HL-60/S4 treated with phorbol 12-myristate 13-acetate at 8.2 ng/mL for 4 days and 3 days (cell line): Measurements from ENCODE around the gene PPP1R11.

Experiments used
- in situ Hi-C: fragments of 300-500 bp; cut with MboI; formaldehyde crosslinking; loops from 2 replicates; pipeline ENCODE4 v1.15.0; 2022; ENCODE audit warnings: low sequenced_read_pairs

The PPP1R11 gene

GRCh38 chr6:30061092-30061857, 5.7 kb upstream of the PPP1R11 start, which contains the start of gene POLR1H:
Gene POLR1H (plus strand): TSS chr6:30061265. CDS start chr6:30061525, 260 bp downstream.
- in situ Hi-C loops, result no loop called here

GRCh38 chr6:30061858-30062458, 5.0 kb upstream of the PPP1R11 start:
- in situ Hi-C loops, result no loop called here

- in situ Hi-C loops, result no loop called here
Observed at GRCh38 chr6:30062471-30063178, 4.4 kb upstream of the PPP1R11 start.

GRCh38 chr6:30063315-30063714, 3.7 kb upstream of the PPP1R11 start:
- in situ Hi-C loops, result no loop called here

- in situ Hi-C loops, result no loop called here
Observed at GRCh38 chr6:30066082-30066481, 916 bp upstream of the PPP1R11 start.

- in situ Hi-C loops, result no loop called here
Observed at GRCh38 chr6:30067460-30068139, 602 bp downstream of the PPP1R11 start.

GRCh38 chr6:30071081-30071818, 4.3 kb downstream of the PPP1R11 start:
- in situ Hi-C loops, result no loop called here

GRCh38 chr6:30071858-30072257, 4.9 kb downstream of the PPP1R11 start:
- in situ Hi-C loops, result no loop called here

GRCh38 chr6:30073489-30074235, 6.7 kb downstream of the PPP1R11 start:
- in situ Hi-C loops, result no loop called here

- in situ Hi-C loops, result no loop called here
Observed at GRCh38 chr6:30074331-30075093, 7.5 kb downstream of the PPP1R11 start.

GRCh38 chr6:30075094-30075789, 8.2 kb downstream of the PPP1R11 start, which contains the start of gene RNF39:
Gene RNF39 (minus strand): TSS chr6:30075769. CDS start chr6:30075585, 184 bp downstream.
- in situ Hi-C loops, result no loop called here

GRCh38 chr6:30075790-30076732, 9.1 kb downstream of the PPP1R11 start:
- in situ Hi-C loops, result no loop called here

GRCh38 chr6:30077218-30077617, 10.2 kb downstream of the PPP1R11 start:
- in situ Hi-C loops, result no loop called here

GRCh38 chr6:30087876-30088275, 20.9 kb downstream of the PPP1R11 start:
- in situ Hi-C loops, result no loop called here

- in situ Hi-C loops, result no loop called here
Observed at GRCh38 chr6:30091577-30092381, 24.8 kb downstream of the PPP1R11 start.

GRCh38 chr6:30092852-30093543, 26.0 kb downstream of the PPP1R11 start:
- in situ Hi-C loops, result no loop called here
